Left ventricle myocardium inferior (tissue), 1 donor: ENCODE measurements around the gene CELF4. TPM values are rescaled to one million over a fixed set of nuclear protein-coding genes. Genes with fewer than 3 reads are reported as not detected.

Experiments used
- DNase-seq: peaks from one replicate; pipeline ENCODE4 v3.0.0-alpha.2; 2020
- H3K27ac ChIP-seq: fragments of 200-600 bp; replicated peaks from 2 replicates; pipeline ENCODE4 v1.8.0; 2021
- H3K27me3 ChIP-seq: fragments of 200-600 bp; 2 replicates; pipeline ENCODE4 v1.8.0; 2021; ENCODE audit warnings: low read depth
- H3K36me3 ChIP-seq: fragments of 200-600 bp; 2 replicates; pipeline ENCODE4 v1.8.0; 2021
- H3K4me1 ChIP-seq: fragments of 200-600 bp; 2 replicates; pipeline ENCODE4 v1.8.0; 2021
- H3K4me3 ChIP-seq: fragments of 200-600 bp; 2 replicates; pipeline ENCODE4 v1.8.0; 2021; ENCODE audit warnings: mild to moderate bottlenecking, moderate library complexity
- H3K9me3 ChIP-seq: fragments of 200-600 bp; replicated peaks from 2 replicates; pipeline ENCODE4 v1.8.0; 2021
- CTCF ChIP-seq: fragments of 200-600 bp; IDR thresholded peaks from 2 replicates; pipeline ENCODE4 v1.8.0; 2021; ENCODE audit warnings: antibody characterized with exemption, mild to moderate bottlenecking, borderline replicate concordance
- intact Hi-C: fragments of 100-400 bp; cut with micrococcal nuclease; formaldehyde crosslinking; loops from one replicate; pipeline ENCODE4 v1.11.0; 2022
- total RNA-seq: library from RNA; stranded (reverse); fragmentation: NEBNext Ultra II Directional; extraction: Animal tissue kit (Norgen Biotek cat#: 25700); gene quantifications from one replicate; pipeline ENCODE4 v1.2.1, GENCODE V29; 2021
- donor health status: DM: no; HTN: yes; CAD: no; lungs with severe emphysema.

The CELF4 gene
- total RNA-seq, 1 donor from 2014 or later: 0.60 TPM

- peaks cover 97% of the 10 kb centered on the region for H3K27me3 ChIP-seq
- no peak for DNase-seq
- no peak overlapping the region for H3K27ac ChIP-seq
- H3K4me1 ChIP-seq: no peaks in the 10 kb centered on the region
- intact Hi-C loops: no loop called here
- no peak for TF ChIP-seq CTCF
- no peaks in the 10 kb centered on the region for H3K36me3 ChIP-seq
- H3K4me3 ChIP-seq: no peak overlapping the region
- H3K9me3 ChIP-seq: no peaks in the 10 kb centered on the region
These were observed 21.4 kb downstream of the CELF4 start for GRCh38 chr18:37544217-37544616.

- Histone ChIP-seq H3K4me3 (no peak overlapping the region), H3K27me3 (peaks cover 97% of the 10 kb centered on the region), H3K9me3 (no peaks in the 10 kb centered on the region), H3K4me1 (peaks cover 5% of the 10 kb centered on the region), H3K27ac (no peak overlapping the region), H3K36me3 (no peaks in the 10 kb centered on the region)
- TF ChIP-seq CTCF: no peak
- no peak for DNase-seq
- intact Hi-C loops: no loop called here
These were observed 22.3 kb downstream of the CELF4 start for GRCh38 chr18:37543321-37543720.

GRCh38 chr18:37541517-37541916, 24.1 kb downstream of the CELF4 start:
- no peak for DNase-seq
- Histone ChIP-seq H3K36me3 (no peaks in the 10 kb centered on the region), H3K27ac (no peak overlapping the region), H3K27me3 (peaks cover 100% of the 10 kb centered on the region), H3K4me3 (no peak overlapping the region), H3K4me1 (peaks cover 5% of the 10 kb centered on the region), H3K9me3 (no peaks in the 10 kb centered on the region)
- no peak for TF ChIP-seq CTCF
- intact Hi-C loops: no loop called here

GRCh38 chr18:37540424-37541138, 25.0 kb downstream of the CELF4 start:
- Histone ChIP-seq H3K4me3 (no peak overlapping the region), H3K36me3 (no peaks in the 10 kb centered on the region), H3K4me1 (peaks cover 5% of the 10 kb centered on the region), H3K27ac (no peak overlapping the region), H3K9me3 (no peaks in the 10 kb centered on the region), H3K27me3 (peaks cover 100% of the 10 kb centered on the region)
- DNase-seq: no peak
- intact Hi-C loops: no loop called here
- TF ChIP-seq CTCF: no peak

GRCh38 chr18:37539236-37539635, 26.4 kb downstream of the CELF4 start:
- no peak for DNase-seq
- H3K4me1 ChIP-seq: peaks cover 5% of the 10 kb centered on the region
- intact Hi-C loops: loop anchor here (5.0 kb wide), 1 partner anchor 152 kb away; no protein-coding TSS in a partner anchor

More at GRCh38 chr18:37539236-37539635, 26.4 kb downstream of the CELF4 start:
- H3K27ac ChIP-seq: no peak overlapping the region
- H3K27me3 ChIP-seq: peaks cover 99% of the 10 kb centered on the region
- no peak overlapping the region for H3K4me3 ChIP-seq
- H3K9me3 ChIP-seq: no peaks in the 10 kb centered on the region
- no peak for TF ChIP-seq CTCF
- H3K36me3 ChIP-seq: no peaks in the 10 kb centered on the region
